Natural killer cell treated with Interleukin-12 subunit alpha and Interleukin-12 subunit beta and Interleukin-15 and Interleukin-18, amount 100 ng/mL, for 72 hours (primary cell): Measurements from ENCODE around the gene CELF2. TPM values are rescaled to one million over a fixed set of nuclear protein-coding genes. Genes with fewer than 3 reads are reported as not detected.

Experiments used
- ATAC-seq, 2 donors: fragments of 150-1000 bp; cut with Tn5 transposase in 1 of 2; sonication (Bioruptor Pico), chemical (Tn5 transposase) in 1 of 2; 2 replicates each; pipeline ENCODE4 v1.10.0; 2021
- DNase-seq: peaks from one replicate; pipeline ENCODE4 v3.0.0; 2022; ENCODE audit warnings: low spot score
- H3K27ac Mint-ChIP-seq, 2 donors: 1 replicate in 1 of 2; 2 replicates in 1 of 2; pipeline ENCODE4 v1.8.0; 2022; ENCODE audit warnings: mixed read lengths in 2 of 2, mild to moderate bottlenecking in 1 of 2, moderate library complexity in 1 of 2
- H3K27me3 Mint-ChIP-seq, 2 donors: 1 replicate in 1 of 2; 2 replicates in 1 of 2; pipeline ENCODE4 v1.8.0; 2022; ENCODE audit warnings: mixed read lengths in 2 of 2
- H3K36me3 Mint-ChIP-seq: one replicate; pipeline ENCODE4 v1.8.0; 2022; ENCODE audit warnings: mixed read lengths
- H3K4me1 Mint-ChIP-seq, 2 donors: 1 replicate in 1 of 2; 2 replicates in 1 of 2; pipeline ENCODE4 v1.8.0; 2022; ENCODE audit warnings: low read depth in 2 of 2, mixed read lengths in 2 of 2, mild to moderate bottlenecking in 1 of 2
- H3K4me3 Mint-ChIP-seq: one replicate; pipeline ENCODE4 v1.8.0; 2022; ENCODE audit warnings: mixed read lengths
- H3K9me3 Mint-ChIP-seq: 2 replicates; pipeline ENCODE4 v1.8.0; 2022; ENCODE audit warnings: mixed read lengths
- total RNA-seq, 2 donors: library from RNA; stranded (reverse); gene quantifications; one replicate each; pipeline ENCODE4 v1.2.3, GENCODE V29; 2022

Gene CELF2
- total RNA-seq, 2 donors from 2014 or later: 185 to 208 TPM

- peaks cover 67 to 69% of the 10 kb centered on the region in 2 donors for H3K4me1 Mint-ChIP-seq
- DNase-seq (no peak), ATAC-seq (no peak)
- H3K27ac Mint-ChIP-seq: peak overlapping the region; percentile 76 to 87
- H3K4me3 Mint-ChIP-seq: no peak overlapping the region
- no peaks in the 10 kb centered on the region for H3K27me3 Mint-ChIP-seq
- peaks cover 59% of the 10 kb centered on the region for H3K36me3 Mint-ChIP-seq
- H3K9me3 Mint-ChIP-seq: no peaks in the 10 kb centered on the region
Measured at GRCh38 chr10:11322698-11323097, 305.0 kb downstream of the CELF2 start.

- Mint-ChIP-seq H3K27me3 (no peaks in the 10 kb centered on the region), H3K9me3 (no peaks in the 10 kb centered on the region), H3K36me3 (peaks cover 41% of the 10 kb centered on the region), H3K4me1 (peaks cover 46 to 61% of the 10 kb centered on the region in 2 donors), H3K27ac (peak overlapping the region; percentile 76 to 87), H3K4me3 (no peak overlapping the region)
- ATAC-seq: no peak
- no peak for DNase-seq
Measured at GRCh38 chr10:11324761-11325321, 307.2 kb downstream of the CELF2 start.

GRCh38 chr10:11325817-11326216 is 308.1 kb downstream of the CELF2 start:
- Mint-ChIP-seq H3K27me3 (no peaks in the 10 kb centered on the region), H3K4me3 (no peak overlapping the region), H3K9me3 (no peaks in the 10 kb centered on the region), H3K27ac (peak overlapping the region; percentile 54 to 75), H3K4me1 (peaks cover 43 to 60% of the 10 kb centered on the region in 2 donors), H3K36me3 (peaks cover 41% of the 10 kb centered on the region)
- ATAC-seq (no peak), DNase-seq (no peak)

- Mint-ChIP-seq H3K27me3 (no peaks in the 10 kb centered on the region), H3K27ac (peak overlapping the region; percentile 54 to 75), H3K36me3 (peaks cover 37% of the 10 kb centered on the region), H3K9me3 (no peaks in the 10 kb centered on the region), H3K4me1 (peaks cover 39 to 56% of the 10 kb centered on the region in 2 donors), H3K4me3 (no peak overlapping the region)
- no peak for DNase-seq
- ATAC-seq: no peak
Measured at GRCh38 chr10:11326241-11326640, 308.6 kb downstream of the CELF2 start.

- ATAC-seq: no peak
- peak overlapping the region; percentile 54 to 75 for H3K27ac Mint-ChIP-seq
- peaks cover 39% of the 10 kb centered on the region for H3K36me3 Mint-ChIP-seq
Measured at GRCh38 chr10:11326913-11327616, 309.4 kb downstream of the CELF2 start.

GRCh38 chr10:11328264-11329061 is 310.8 kb downstream of the CELF2 start:
- DNase-seq (no peak), ATAC-seq (peak in 1 of 2 donors; percentile 45)
- Mint-ChIP-seq H3K4me3 (no peak overlapping the region), H3K9me3 (no peaks in the 10 kb centered on the region), H3K27ac (peak overlapping the region; percentile 54 to 78), H3K36me3 (peaks cover 45% of the 10 kb centered on the region), H3K4me1 (peaks cover 19 to 52% of the 10 kb centered on the region in 2 donors), H3K27me3 (no peaks in the 10 kb centered on the region)

More at GRCh38 chr10:11326913-11327616, 309.4 kb downstream of the CELF2 start:
- Mint-ChIP-seq H3K27me3 (no peaks in the 10 kb centered on the region), H3K4me3 (no peak overlapping the region), H3K4me1 (peaks cover 31 to 53% of the 10 kb centered on the region in 2 donors), H3K9me3 (no peaks in the 10 kb centered on the region)
- DNase-seq: no peak

- no peaks in the 10 kb centered on the region for H3K27me3 Mint-ChIP-seq
- ATAC-seq (no peak), DNase-seq (no peak)
- peaks cover 22 to 49% of the 10 kb centered on the region in 2 donors for H3K4me1 Mint-ChIP-seq
- peaks cover 45% of the 10 kb centered on the region for H3K36me3 Mint-ChIP-seq
- peak overlapping the region; percentile 54 to 78 for H3K27ac Mint-ChIP-seq
- H3K9me3 Mint-ChIP-seq: no peaks in the 10 kb centered on the region
- H3K4me3 Mint-ChIP-seq: no peak overlapping the region
Measured at GRCh38 chr10:11329062-11329673, 311.5 kb downstream of the CELF2 start.

GRCh38 chr10:11330383-11331045 is 312.8 kb downstream of the CELF2 start:
- H3K9me3 Mint-ChIP-seq: no peaks in the 10 kb centered on the region
- H3K27me3 Mint-ChIP-seq: no peaks in the 10 kb centered on the region
- ATAC-seq: no peak
- peaks cover 22 to 54% of the 10 kb centered on the region in 2 donors for H3K4me1 Mint-ChIP-seq
- H3K27ac Mint-ChIP-seq: peak overlapping the region; percentile 53 to 61
- H3K36me3 Mint-ChIP-seq: peaks cover 47% of the 10 kb centered on the region
- no peak overlapping the region for H3K4me3 Mint-ChIP-seq
- DNase-seq: no peak

- ATAC-seq: no peak
- no peak for DNase-seq
- H3K4me1 Mint-ChIP-seq: peaks cover 16 to 50% of the 10 kb centered on the region in 2 donors
- peak overlapping the region in 1 of 2 donors; percentile 53 for H3K27ac Mint-ChIP-seq
- no peaks in the 10 kb centered on the region for H3K27me3 Mint-ChIP-seq
- peaks cover 41% of the 10 kb centered on the region for H3K36me3 Mint-ChIP-seq
- H3K4me3 Mint-ChIP-seq: no peak overlapping the region
- no peaks in the 10 kb centered on the region for H3K9me3 Mint-ChIP-seq
Measured at GRCh38 chr10:11331046-11331577, 313.4 kb downstream of the CELF2 start.

- H3K9me3 Mint-ChIP-seq: no peaks in the 10 kb centered on the region
- peaks cover 41% of the 10 kb centered on the region for H3K36me3 Mint-ChIP-seq
- H3K4me1 Mint-ChIP-seq: peaks cover 15 to 49% of the 10 kb centered on the region in 2 donors
- DNase-seq: no peak
- no peak overlapping the region for H3K4me3 Mint-ChIP-seq
- no peaks in the 10 kb centered on the region for H3K27me3 Mint-ChIP-seq
- ATAC-seq: no peak
- peak overlapping the region; percentile 31 to 92 for H3K27ac Mint-ChIP-seq
Measured at GRCh38 chr10:11331726-11332125, 314.1 kb downstream of the CELF2 start.

- no peaks in the 10 kb centered on the region for H3K9me3 Mint-ChIP-seq
- H3K36me3 Mint-ChIP-seq: peaks cover 41% of the 10 kb centered on the region
- no peak for ATAC-seq
- H3K4me1 Mint-ChIP-seq: peaks cover 15 to 43% of the 10 kb centered on the region in 2 donors
- H3K27ac Mint-ChIP-seq: peak overlapping the region; percentile 31 to 92
- no peak overlapping the region for H3K4me3 Mint-ChIP-seq
- DNase-seq: no peak
- no peaks in the 10 kb centered on the region for H3K27me3 Mint-ChIP-seq
Measured at GRCh38 chr10:11332846-11333245, 315.2 kb downstream of the CELF2 start.

GRCh38 chr10:11334436-11334835 is 316.8 kb downstream of the CELF2 start:
- no peaks in the 10 kb centered on the region for H3K9me3 Mint-ChIP-seq
- peak overlapping the region; percentile 75 to 81 for H3K27ac Mint-ChIP-seq
- H3K27me3 Mint-ChIP-seq: no peaks in the 10 kb centered on the region
- ATAC-seq: no peak
- DNase-seq: no peak
- H3K36me3 Mint-ChIP-seq: peaks cover 41% of the 10 kb centered on the region
- H3K4me1 Mint-ChIP-seq: peaks cover 15 to 43% of the 10 kb centered on the region in 2 donors
- H3K4me3 Mint-ChIP-seq: no peak overlapping the region

GRCh38 chr10:11335167-11335652 is 317.5 kb downstream of the CELF2 start:
- H3K4me1 Mint-ChIP-seq: peaks cover 12 to 40% of the 10 kb centered on the region in 2 donors
- ATAC-seq (no peak), DNase-seq (no peak)
- no peaks in the 10 kb centered on the region for H3K27me3 Mint-ChIP-seq
- H3K4me3 Mint-ChIP-seq: no peak overlapping the region
- peak overlapping the region; percentile 75 to 81 for H3K27ac Mint-ChIP-seq
- peaks cover 36% of the 10 kb centered on the region for H3K36me3 Mint-ChIP-seq
- H3K9me3 Mint-ChIP-seq: no peaks in the 10 kb centered on the region
